Mesenchymal stem cell (in vitro differentiated cells and primary cell): ENCODE data around the gene BLTP3B.
A peak's percentile ranks its signal among the peaks of the same experiment; 100 is the strongest.

ENCODE experiments used
- DNase-seq: peaks from one replicate; pipeline ENCODE4 v3.0.0-alpha.2; 2013
- H2AFZ ChIP-seq: one replicate; pipeline ENCODE4 v1.6.1; 2013; ENCODE audit warnings: low read depth, mild to moderate bottlenecking, control low read depth, inconsistent platforms, low read length, moderate library complexity
- H2AK5ac ChIP-seq: 2 replicates; pipeline ENCODE4 v1.6.1; 2013; ENCODE audit warnings: low read length, moderate library complexity, mild to moderate bottlenecking, inconsistent platforms; ENCODE audit not compliant: severe bottlenecking
- H2BK120ac ChIP-seq: one replicate; pipeline ENCODE4 v1.6.1; 2013; ENCODE audit warnings: low read depth, mild to moderate bottlenecking, inconsistent platforms, low read length, moderate library complexity
- H2BK12ac ChIP-seq, 2 experiments: one replicate each; pipeline ENCODE4 v1.6.1; 2013; ENCODE audit warnings: inconsistent platforms in 2 of 2, low read length in 2 of 2, mild to moderate bottlenecking in 2 of 2, moderate library complexity in 2 of 2, control low read depth in 1 of 2
- H2BK15ac ChIP-seq: one replicate; pipeline ENCODE4 v1.6.1; 2013; ENCODE audit warnings: mild to moderate bottlenecking, low read depth, inconsistent platforms; ENCODE audit not compliant: poor library complexity, severe bottlenecking
- H2BK5ac ChIP-seq: 2 replicates; pipeline ENCODE4 v1.6.1; 2013; ENCODE audit warnings: low read depth, mild to moderate bottlenecking, low read length, control low read depth, inconsistent platforms; ENCODE audit not compliant: poor library complexity, severe bottlenecking
- H3K14ac ChIP-seq, 2 experiments: one replicate each; pipeline ENCODE4 v1.6.1; 2013; ENCODE audit warnings: inconsistent platforms in 2 of 2, low read length in 2 of 2, control low read depth in 1 of 2, mild to moderate bottlenecking in 1 of 2, moderate library complexity in 1 of 2
- H3K18ac ChIP-seq, 2 experiments: one replicate each; pipeline ENCODE4 v1.6.1; 2013; ENCODE audit warnings: inconsistent platforms in 2 of 2, low read length in 2 of 2, control low read depth in 1 of 2, low read depth in 1 of 2, mild to moderate bottlenecking in 1 of 2
- H3K23ac ChIP-seq, 2 experiments: one replicate each; pipeline ENCODE4 v1.6.1; 2013; ENCODE audit warnings: inconsistent platforms in 2 of 2, low read length in 2 of 2, mild to moderate bottlenecking in 2 of 2, moderate library complexity in 2 of 2, control low read depth in 1 of 2
- H3K27ac ChIP-seq: 2 replicates; pipeline ENCODE4 v1.5.1; 2013; ENCODE audit warnings: mild to moderate bottlenecking, moderate library complexity, low read length, control low read depth, inconsistent platforms; ENCODE audit not compliant: poor library complexity, severe bottlenecking
- H3K27me3 ChIP-seq, 2 experiments: 2 replicates each; pipeline versions ENCODE4 v1.6.1 to v1.7.0; 2013; ENCODE audit warnings: low read length in 2 of 2, mild to moderate bottlenecking in 2 of 2, moderate library complexity in 2 of 2, control low read depth in 1 of 2, inconsistent platforms in 1 of 2; ENCODE audit not compliant: control insufficient read depth in 1 of 2, insufficient read depth in 1 of 2
- H3K36me3 ChIP-seq, 2 experiments: 2 replicates each; pipeline versions ENCODE4 v1.6.1 to v1.7.0; 2013; ENCODE audit warnings: low read length in 2 of 2, control low read depth in 1 of 2, inconsistent platforms in 1 of 2, low read depth in 1 of 2, mild to moderate bottlenecking in 1 of 2; ENCODE audit not compliant: insufficient read depth in 2 of 2, control insufficient read depth in 1 of 2
- H3K4ac ChIP-seq, 2 experiments: one replicate each; pipeline ENCODE4 v1.6.1; 2013; ENCODE audit warnings: inconsistent platforms in 2 of 2, low read length in 2 of 2, mild to moderate bottlenecking in 2 of 2, moderate library complexity in 2 of 2, control low read depth in 1 of 2, low read depth in 1 of 2
- H3K4me1 ChIP-seq: 2 replicates; pipeline ENCODE4 v1.6.1; 2013; ENCODE audit warnings: low read depth, low read length, control low read depth; ENCODE audit not compliant: control insufficient read depth, insufficient read depth
- H3K4me2 ChIP-seq: 2 replicates; pipeline ENCODE4 v1.6.1; 2013; ENCODE audit warnings: low read length, mild to moderate bottlenecking, inconsistent platforms; ENCODE audit not compliant: poor library complexity, severe bottlenecking
- H3K4me3 ChIP-seq, 2 experiments: 2 replicates each; pipeline versions ENCODE4 v1.5.1 to v1.7.0; 2013; ENCODE audit warnings: low read length in 2 of 2, mild to moderate bottlenecking in 2 of 2, control low read depth in 1 of 2, low read depth in 1 of 2; ENCODE audit not compliant: insufficient read depth in 1 of 2
- H3K79me1 ChIP-seq: replicated peaks from 2 replicates; pipeline ENCODE4 v1.6.1; 2013; ENCODE audit warnings: mild to moderate bottlenecking, control low read depth, low read length, inconsistent platforms; ENCODE audit not compliant: poor library complexity, severe bottlenecking
- H3K9ac ChIP-seq: 2 replicates; pipeline ENCODE4 v1.7.0; 2013; ENCODE audit warnings: mild to moderate bottlenecking, low read length, moderate library complexity
- H3K9me3 ChIP-seq: 2 replicates; pipeline ENCODE4 v1.7.0; 2013; ENCODE audit warnings: mild to moderate bottlenecking, low read length; ENCODE audit not compliant: control insufficient read depth
- H4K8ac ChIP-seq: one replicate; pipeline ENCODE4 v1.6.1; 2013; ENCODE audit warnings: inconsistent platforms, mild to moderate bottlenecking, low read length, moderate library complexity
- H4K91ac ChIP-seq: one replicate; pipeline ENCODE4 v1.6.1; 2013; ENCODE audit warnings: mild to moderate bottlenecking, low read length, inconsistent platforms
- WGBS: methylation state at CpG from one replicate; pipeline ENCODE4 v1.1.7; 2013; ENCODE audit warnings: mixed read lengths; 5-methylcytosine and 5-hydroxymethylcytosine counted together

The BLTP3B gene

GRCh38 chr12:100127766-100128511 is 14.7 kb downstream of the BLTP3B start:
- H2AFZ ChIP-seq: no peak overlapping the region
- peaks cover 29% of the 10 kb centered on the region for H3K79me1 ChIP-seq

GRCh38 chr12:100123316-100124095 is 19.2 kb downstream of the BLTP3B start:
- Histone ChIP-seq H3K18ac (no peak overlapping the region), H4K8ac (peak overlapping the region; percentile 76), H3K23ac (no peak overlapping the region), H3K36me3 (peaks cover 0 to 4% of the 10 kb centered on the region in 2 experiments), H3K79me1 (peaks cover 25% of the 10 kb centered on the region), H3K9me3 (peaks cover 6% of the 10 kb centered on the region), H3K9ac (no peak overlapping the region), H2AK5ac (no peak overlapping the region), H2BK120ac (no peak overlapping the region), H2BK15ac (no peak overlapping the region), H3K4me3 (no peak overlapping the region), H4K91ac (no peak overlapping the region), H3K4me2 (no peak overlapping the region), H2AFZ (no peak overlapping the region), H3K14ac (no peak overlapping the region), H3K4me1 (no peaks in the 10 kb centered on the region), H3K27ac (no peak overlapping the region), H3K27me3 (no peaks in the 10 kb centered on the region), H3K4ac (no peak overlapping the region), H2BK12ac (no peak overlapping the region), H2BK5ac (no peak overlapping the region)
- DNase-seq: no peak
- WGBS: 99% methylated on average over 6 of the region's 8 CpGs

More at GRCh38 chr12:100127766-100128511, 14.7 kb downstream of the BLTP3B start:
- Histone ChIP-seq H2BK5ac (no peak overlapping the region), H4K91ac (peak overlapping the region; percentile 18), H3K9ac (peak overlapping the region; percentile 65), H2BK12ac (peak overlapping the region in 1 of 2 experiments; percentile 86), H3K4me1 (no peaks in the 10 kb centered on the region), H3K4ac (peak overlapping the region in 1 of 2 experiments; percentile 67), H2BK15ac (no peak overlapping the region), H3K9me3 (no peaks in the 10 kb centered on the region), H2AK5ac (no peak overlapping the region), H3K27me3 (no peaks in the 10 kb centered on the region), H3K4me2 (no peak overlapping the region), H3K36me3 (no peaks in the 10 kb centered on the region), H4K8ac (peak overlapping the region; percentile 69), H3K4me3 (peak overlapping the region in 1 of 2 experiments; percentile 50), H2BK120ac (no peak overlapping the region), H3K23ac (no peak overlapping the region), H3K18ac (peak overlapping the region; percentile 52 to 87), H3K27ac (no peak overlapping the region), H3K14ac (no peak overlapping the region)
- no CpG with 5 or more reads among the region's 1 CpG for WGBS
- DNase-seq: peak; percentile 90

GRCh38 chr12:100120355-100120754 is 22.3 kb downstream of the BLTP3B start:
- no peak overlapping the region for H2AFZ ChIP-seq
- H3K36me3 ChIP-seq: peaks cover 0 to 5% of the 10 kb centered on the region in 2 experiments
- no peak overlapping the region for H3K4me3 ChIP-seq
- no peak overlapping the region for H2BK120ac ChIP-seq
- H4K8ac ChIP-seq: no peak overlapping the region
- H3K4me2 ChIP-seq: no peak overlapping the region
- H3K79me1 ChIP-seq: peaks cover 29% of the 10 kb centered on the region
- H3K27ac ChIP-seq: no peak overlapping the region
- H3K9ac ChIP-seq: no peak overlapping the region
- H3K9me3 ChIP-seq: peaks cover 6% of the 10 kb centered on the region
- no peaks in the 10 kb centered on the region for H3K4me1 ChIP-seq
- no peak overlapping the region for H4K91ac ChIP-seq
- no peak for DNase-seq
- no peak overlapping the region for H2AK5ac ChIP-seq
- no peak overlapping the region for H3K18ac ChIP-seq
- H3K23ac ChIP-seq: no peak overlapping the region
- H2BK5ac ChIP-seq: no peak overlapping the region
- H3K14ac ChIP-seq: no peak overlapping the region
- no peak overlapping the region for H2BK15ac ChIP-seq
- H3K4ac ChIP-seq: no peak overlapping the region
- no peak overlapping the region for H2BK12ac ChIP-seq
- H3K27me3 ChIP-seq: no peaks in the 10 kb centered on the region
- no CpG with 5 or more reads among the region's 1 CpG for WGBS

- no peak overlapping the region for H3K4ac ChIP-seq
- no peak overlapping the region for H4K91ac ChIP-seq
- no peak overlapping the region for H2BK5ac ChIP-seq
- H3K4me3 ChIP-seq: no peak overlapping the region
- H3K23ac ChIP-seq: no peak overlapping the region
- H3K9ac ChIP-seq: no peak overlapping the region
- H3K14ac ChIP-seq: no peak overlapping the region
- H3K27me3 ChIP-seq: no peaks in the 10 kb centered on the region
- peaks cover under 1% of the 10 kb centered on the region for H3K9me3 ChIP-seq
- no peak overlapping the region for H2BK120ac ChIP-seq
- H3K36me3 ChIP-seq: peaks cover 0 to 7% of the 10 kb centered on the region in 2 experiments
- no peak overlapping the region for H2BK15ac ChIP-seq
- H3K18ac ChIP-seq: no peak overlapping the region
- H2BK12ac ChIP-seq: no peak overlapping the region
- H3K4me2 ChIP-seq: no peak overlapping the region
- WGBS: 97% methylated on average over 7 of the region's 8 CpGs
- no peak overlapping the region for H3K27ac ChIP-seq
- H4K8ac ChIP-seq: no peak overlapping the region
- no peak for DNase-seq
- H3K4me1 ChIP-seq: peaks cover 1% of the 10 kb centered on the region
- peaks cover 31% of the 10 kb centered on the region for H3K79me1 ChIP-seq
- no peak overlapping the region for H2AK5ac ChIP-seq
- H2AFZ ChIP-seq: no peak overlapping the region
These were observed 27.4 kb downstream of the BLTP3B start for GRCh38 chr12:100115291-100115690.
